GM18511 (cell line): ENCODE data around the gene SPOCK2.
"Not testable (repeated sequence)": the region's sequence is repeated elsewhere in the genome, so short reads cannot be mapped to it uniquely, and the experiment has no call there.

ENCODE experiments used
- ATAC-seq: cut with Tn5 transposase; IDR thresholded peaks from one replicate; pipeline ENCODE4 v1.9.1; 2021; ENCODE audit warnings: mild to moderate bottlenecking, moderate library complexity; ENCODE audit not compliant: unreplicated experiment

Gene SPOCK2

DNA sequence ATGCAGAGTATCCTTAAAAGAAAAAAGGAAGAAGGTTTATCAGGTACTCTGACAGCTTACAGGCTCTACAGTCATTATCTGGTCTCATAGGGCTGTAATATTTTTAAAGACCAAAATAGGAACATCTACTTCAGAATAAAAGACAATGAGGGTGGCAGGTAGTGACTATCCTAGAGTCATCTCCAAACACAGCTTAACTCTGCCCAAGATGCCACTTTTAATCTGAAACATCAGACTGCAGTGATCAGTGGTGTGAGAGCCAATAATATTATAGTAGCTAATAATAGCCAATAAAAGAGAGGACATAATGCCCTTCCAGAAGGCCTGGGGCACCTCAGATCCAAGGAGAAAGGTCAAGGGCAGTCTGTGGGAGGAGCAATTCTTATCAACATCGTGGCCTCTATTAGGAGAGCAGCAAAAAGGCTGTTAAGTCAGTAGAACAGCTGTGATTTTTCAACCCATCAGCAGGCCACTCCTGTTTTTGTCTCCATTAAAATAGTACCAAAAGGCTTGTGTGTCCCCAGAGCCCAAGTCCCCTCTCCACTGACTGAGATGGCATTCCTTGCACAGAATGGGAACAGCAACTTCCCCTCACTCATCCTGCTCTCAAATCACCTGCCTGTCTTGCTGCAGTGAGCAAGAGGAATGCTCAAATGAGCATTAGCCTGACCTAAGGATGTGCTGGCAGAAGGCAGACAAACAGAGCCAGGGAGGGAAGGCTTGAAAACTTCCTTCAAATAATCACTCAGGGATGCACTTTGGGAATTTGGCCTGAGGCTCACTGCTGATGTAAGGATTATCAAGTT lies 20.7 kb upstream of the SPOCK2 start:
- ATAC-seq, result no peak

DNA sequence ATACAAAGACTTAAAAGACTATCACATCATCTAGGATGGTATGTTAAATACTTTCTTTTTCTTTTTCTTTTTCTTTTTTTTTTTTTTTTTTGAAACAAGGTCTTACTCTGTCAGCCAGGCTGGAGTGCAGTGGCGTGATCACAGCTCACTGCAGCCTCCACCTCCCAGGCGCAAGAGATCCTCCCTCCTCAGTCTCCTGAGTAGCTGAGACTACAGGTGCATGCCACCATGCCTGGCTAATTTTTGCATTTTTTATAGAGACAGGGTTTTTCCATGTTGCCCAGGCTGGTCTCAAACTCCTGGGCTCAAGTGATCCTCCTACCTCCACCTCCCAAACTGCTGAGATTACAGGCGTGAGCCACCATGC lies 19.6 kb upstream of the SPOCK2 start:
- ATAC-seq, result not testable (repeated sequence)

DNA sequence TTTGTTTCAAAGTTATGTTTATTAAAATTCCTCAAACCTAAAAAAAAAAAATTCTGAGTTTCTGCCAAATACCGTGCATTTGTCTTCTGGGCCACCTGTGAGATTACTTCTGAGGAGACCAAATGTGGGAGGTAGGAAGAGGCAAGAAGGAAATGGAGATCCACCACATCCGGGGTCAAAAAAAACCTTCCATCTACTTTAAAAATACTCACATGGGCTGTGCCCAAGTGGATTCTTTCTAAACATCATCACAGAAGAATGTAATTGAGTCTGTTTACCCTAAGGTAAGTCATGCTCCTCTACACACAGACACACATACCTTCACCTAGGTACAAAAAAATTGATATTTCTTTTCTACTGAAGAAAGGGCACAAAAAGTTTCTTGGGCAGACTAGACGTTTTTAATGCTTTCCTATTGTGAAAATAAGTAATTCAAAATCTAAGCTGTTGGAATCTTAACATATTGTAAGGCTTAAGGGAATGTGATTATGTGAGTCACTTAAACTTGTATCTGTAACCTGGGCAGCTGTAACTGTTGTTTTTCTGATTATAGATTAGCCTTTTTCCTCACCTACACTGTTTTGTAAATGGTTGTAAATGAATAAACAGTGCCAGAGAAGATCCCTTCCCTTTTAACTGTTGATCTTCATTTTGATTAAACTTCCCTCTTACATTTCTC lies 19.1 kb upstream of the SPOCK2 start:
- no peak for ATAC-seq

DNA sequence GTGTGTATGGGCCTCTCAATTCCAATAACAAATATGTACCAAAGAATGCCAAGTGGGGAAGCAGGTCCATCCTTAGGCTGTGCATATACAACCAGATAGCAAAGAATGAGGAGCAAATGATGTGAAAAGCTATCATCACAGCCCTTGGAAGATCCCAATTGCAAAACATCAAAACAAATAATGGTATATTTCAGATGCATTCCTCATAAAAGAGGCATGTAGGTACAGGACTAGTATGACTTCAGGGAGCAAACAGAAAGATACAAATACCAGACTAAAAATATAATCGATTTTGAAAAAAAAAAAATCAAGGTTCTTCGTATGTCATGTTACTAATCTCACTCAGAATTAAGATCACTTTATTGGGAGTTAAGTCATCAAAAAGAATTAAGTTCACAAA lies 18.5 kb upstream of the SPOCK2 start:
- no peak for ATAC-seq

DNA sequence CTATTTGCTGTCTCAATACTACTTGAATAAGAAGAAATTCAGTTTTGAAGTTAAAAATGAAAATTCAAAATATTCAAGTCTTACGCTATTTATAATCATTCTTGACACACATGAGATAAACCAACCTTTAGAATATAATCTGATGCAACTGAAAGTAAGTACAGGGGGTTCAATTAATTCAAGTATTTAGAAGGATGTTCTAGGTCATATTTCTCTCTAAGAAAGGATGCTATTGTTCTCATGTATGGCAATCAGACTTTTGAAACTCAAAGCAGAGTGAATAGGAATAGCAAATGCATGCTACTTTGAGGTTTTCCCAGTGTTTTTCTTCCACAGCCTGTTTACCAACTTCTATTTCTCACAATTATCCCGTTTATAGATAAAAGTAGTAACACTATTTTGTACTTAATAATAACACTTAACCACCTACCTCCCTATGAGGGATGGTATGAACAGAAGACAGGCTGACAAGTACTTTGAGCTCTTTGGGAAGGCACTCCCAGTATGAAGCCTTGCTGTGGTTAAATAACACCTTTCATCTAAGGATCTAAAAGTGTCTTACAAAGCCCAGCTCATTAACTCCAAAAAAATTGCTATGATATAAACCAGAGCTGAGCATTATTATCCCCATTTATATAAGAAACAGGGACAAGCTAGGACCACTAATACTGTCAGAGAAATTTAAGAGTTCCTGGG lies 18.0 kb upstream of the SPOCK2 start:
- no peak for ATAC-seq

DNA sequence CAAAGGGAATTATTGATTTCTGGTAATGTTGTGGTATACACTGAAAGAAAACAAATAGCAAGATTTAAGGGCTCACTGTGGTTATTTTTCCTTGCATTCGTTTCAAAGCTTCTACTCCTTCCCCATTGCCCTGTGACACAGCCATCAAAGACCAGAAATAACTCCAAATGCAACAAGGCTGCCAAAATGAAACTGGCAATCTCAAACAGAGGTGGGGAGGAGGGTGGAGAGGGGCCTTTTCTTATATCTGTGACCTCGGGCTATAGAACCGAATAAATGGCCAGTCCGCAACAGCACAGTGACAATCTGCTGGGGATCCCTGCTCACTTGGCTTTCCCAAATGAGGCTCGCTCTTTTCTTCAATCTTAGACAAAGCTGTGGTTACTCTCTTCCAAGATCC lies 17.4 kb upstream of the SPOCK2 start:
- ATAC-seq, result no peak

DNA sequence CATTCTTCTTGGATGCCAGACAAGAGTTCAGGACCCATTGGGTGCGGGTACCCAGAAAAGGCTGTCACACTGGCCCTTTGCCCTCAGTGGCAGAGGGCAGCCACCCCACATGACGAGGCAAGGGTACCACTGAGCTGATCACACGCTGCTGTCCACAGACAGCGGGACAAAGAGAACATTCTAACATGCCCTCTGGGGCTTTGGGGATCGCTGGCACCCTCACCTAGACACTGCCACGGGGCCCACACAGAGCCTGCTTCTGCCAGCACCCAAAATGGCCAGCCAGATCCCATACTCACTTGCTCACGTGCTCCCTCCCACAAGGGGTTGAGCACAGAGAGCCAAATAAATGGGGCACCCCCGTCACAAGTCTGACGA lies 16.7 kb upstream of the SPOCK2 start:
- no peak for ATAC-seq

DNA sequence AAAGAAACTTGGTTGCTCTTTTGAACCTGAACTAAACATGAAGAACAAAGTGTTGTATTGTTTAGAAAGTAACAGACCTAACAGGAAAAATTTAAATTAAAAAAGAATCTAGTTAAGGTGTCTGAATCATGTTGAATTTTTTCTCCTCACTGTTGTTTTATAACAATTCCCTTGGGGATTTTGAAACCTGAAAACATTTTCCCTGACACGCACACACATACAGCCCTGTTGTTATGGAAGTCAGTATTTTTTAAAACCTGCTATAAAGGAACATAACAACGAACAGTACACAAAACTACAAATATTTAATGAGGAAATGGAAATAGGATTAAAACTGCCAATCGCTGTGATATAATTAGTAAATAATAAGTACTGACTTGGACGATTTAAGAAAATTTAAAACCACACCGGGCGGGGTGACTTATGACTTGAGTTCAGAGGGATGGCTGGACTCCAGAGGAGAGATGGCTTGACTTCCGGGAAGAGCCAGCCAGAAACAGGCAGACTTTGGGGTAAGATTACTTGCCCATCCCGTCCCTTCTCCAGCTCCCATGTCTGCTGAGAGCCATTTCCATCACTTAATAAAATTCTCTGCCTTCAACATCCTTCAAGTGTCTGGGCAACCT lies 16.2 kb upstream of the SPOCK2 start:
- no peak for ATAC-seq

DNA sequence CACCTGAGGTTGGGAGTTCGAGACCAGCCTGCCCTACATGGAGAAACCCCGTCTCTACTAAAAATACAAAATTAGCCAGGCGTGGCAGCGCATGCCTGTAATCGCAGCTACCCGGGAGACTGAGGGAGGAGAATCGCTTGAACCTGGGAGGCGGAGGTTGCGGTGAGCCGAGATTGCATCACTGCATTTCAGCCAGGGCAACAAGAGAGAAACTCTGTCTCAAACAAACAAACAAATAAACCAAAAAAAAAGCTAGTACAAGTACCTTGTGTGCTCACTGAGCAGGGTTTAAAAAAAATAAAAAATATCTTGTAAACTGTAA lies 11.2 kb upstream of the SPOCK2 start:
- no peak for ATAC-seq

DNA sequence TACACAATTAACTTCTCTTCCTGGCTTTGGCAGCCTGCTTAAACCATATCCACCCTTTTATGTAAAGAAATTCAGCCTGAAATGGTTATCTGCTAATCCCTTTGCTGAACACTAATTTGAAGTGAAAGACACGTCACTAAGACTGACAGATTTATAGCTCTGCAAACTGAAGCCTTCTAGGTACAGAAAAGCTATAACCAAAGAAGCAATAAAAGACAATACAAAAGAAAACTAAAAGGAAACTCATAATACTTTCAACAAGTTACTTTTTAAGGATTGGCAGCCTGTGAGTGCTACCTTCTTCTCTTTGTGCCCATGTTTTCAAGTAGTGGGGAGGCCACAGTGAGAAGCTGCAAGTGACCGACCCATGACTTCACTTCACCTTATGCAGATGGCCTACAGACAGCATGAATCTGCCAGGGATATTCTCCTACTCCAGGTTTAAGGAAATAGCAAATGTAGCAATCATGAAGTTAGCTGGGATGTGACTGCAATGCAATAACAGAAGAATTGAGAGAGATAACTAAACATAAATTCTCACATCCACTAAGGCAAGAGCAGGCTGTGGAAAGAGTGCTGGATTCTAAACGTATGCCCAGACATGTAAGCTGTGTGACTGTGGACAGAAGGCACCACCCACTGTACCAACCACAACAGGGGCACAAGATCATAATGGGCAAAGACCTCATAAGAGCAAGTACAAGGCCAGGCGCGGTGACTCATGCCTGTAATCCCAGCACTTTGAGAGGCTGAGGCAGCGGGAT lies 10.7 kb upstream of the SPOCK2 start:
- ATAC-seq, result no peak

DNA sequence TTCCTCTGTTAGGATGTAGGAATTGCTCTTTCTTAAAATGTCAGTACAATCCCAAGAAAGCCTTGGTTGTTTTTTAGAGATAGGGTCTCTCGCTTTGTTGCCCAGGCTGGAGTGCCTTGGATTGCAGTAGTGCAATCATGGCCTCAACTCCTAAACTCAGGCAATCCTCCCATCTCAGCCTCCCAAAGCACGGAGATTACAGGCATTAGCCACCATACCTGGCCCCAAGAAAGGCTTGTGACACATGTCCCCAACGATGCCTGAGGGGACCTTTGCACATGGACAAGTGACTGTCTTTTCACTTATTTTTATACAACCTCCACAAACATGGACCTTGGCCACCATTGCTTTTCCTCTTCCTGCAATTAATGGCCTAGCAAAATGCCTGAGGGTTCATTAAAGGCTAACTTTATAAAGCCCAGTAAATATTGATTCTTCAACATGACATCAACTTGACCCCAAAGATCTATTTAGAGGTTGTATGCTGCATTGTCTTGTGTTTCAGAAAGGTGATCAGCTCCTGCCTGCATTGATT lies 10.0 kb upstream of the SPOCK2 start:
- ATAC-seq, result no peak

DNA sequence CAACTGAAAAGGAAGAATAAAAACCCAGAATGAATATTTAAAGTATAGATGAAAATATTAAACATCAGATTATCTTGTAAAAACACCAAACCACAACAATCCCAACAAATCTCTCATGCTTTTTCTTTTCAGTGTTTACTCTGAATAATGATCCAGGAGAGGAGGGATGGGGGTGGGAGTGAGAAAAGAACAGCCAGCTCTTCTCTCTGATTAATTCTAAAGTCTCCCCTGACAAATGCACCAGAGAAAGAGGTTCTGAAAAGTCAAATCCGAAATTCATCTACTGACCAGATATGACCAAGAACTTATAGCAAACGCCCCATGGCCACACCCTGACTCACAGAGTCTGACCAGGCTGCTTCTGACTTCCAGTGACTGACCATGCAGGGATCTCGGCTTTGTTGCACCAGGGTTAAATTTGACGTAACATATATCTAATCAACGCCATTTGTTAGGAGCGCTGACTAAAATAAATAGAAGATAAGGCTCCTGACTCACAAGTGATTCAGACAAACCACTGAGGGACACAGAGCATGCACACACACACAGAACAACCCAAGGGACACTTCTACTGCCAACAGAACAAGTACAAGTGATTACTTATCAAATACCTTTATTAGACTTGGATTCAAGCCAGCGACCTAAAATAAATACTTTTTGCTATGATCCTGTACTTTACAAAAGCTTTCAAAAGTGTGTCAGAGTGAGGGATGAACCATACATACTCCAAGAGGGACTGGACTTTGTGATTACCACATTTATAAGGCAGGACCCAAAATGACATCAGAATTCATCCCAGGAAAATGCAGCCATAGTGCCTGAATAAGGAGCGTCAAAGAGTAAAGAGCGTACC lies 9.3 kb upstream of the SPOCK2 start:
- ATAC-seq, result no peak

DNA sequence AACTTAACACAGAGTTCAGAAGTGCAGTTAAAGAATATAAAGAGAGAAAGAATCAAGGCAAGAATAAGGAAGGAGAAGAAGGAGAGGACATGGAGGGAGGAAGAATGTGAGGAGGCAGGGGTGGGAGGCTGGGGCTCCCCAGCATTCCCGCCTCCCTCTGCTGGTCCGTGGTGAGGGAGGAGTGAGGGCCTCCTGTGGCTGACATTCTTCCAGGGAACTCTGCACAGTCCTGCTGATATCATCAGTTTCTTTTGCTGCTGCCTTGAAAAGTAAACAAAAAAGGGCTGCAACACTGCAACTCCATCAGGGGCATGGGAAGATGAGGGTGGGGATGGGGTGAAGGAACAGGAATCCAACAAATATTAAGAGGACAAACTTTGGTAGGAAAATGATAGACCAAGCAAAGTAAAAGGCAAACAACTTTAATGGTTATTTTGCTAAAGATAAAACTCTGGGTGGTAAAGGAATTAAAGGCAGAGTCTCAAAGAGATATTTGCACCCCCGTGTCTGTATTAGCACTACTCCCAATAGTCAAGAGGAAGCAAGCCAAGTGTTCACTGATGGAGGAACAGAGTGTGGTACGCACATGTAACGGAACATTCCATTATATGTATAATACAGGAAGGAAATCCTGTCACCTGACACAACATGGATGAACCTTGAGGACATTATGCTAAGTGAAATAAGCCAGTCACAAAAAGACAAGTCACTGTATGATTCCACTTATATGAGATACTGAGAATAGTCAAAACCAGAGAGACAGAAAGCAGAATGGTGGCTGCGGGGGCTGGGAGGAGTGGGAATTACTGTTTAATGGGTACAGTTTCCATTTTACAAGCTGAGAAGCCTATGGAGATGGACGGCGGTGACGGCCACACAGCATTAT lies 8.0 kb upstream of the SPOCK2 start:
- no peak for ATAC-seq

DNA sequence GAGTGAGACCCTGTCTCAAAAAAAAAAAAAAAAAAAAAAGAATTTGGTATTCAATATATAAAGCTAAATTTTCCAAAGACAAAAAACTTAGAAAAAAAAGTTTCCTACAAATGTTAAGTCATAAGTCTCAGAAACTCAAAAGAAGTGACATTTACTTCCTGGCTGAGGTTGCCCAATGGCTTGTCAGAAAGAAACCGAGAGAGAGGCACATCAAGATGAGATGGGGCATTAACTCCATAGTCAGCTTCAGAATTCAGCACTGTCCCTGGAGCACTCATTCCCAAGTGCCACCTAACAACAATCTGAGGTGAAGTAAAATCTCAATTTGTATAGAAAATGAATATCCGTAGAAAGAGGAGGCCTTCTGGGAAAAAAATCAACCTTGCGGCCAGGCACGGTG lies 6.8 kb upstream of the SPOCK2 start:
- ATAC-seq, result no peak

DNA sequence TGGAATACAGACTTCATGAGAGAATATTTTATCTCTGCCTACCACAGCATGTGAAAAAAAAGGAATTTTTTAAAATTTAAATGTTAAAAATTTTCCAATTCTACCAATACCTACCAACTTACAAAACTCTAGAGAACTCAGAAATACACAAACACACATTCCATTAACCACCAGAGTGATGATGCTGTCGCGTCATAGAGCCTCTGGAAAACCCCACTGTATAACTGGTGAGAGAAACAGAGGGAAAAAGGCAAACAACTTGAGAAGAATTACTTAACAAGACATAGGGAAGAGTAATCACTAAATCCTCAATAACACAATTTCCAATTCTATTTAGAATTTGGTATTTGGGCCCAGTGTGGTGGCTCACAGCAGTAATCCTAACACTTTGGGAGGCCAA lies 6.2 kb upstream of the SPOCK2 start:
- no peak for ATAC-seq

DNA sequence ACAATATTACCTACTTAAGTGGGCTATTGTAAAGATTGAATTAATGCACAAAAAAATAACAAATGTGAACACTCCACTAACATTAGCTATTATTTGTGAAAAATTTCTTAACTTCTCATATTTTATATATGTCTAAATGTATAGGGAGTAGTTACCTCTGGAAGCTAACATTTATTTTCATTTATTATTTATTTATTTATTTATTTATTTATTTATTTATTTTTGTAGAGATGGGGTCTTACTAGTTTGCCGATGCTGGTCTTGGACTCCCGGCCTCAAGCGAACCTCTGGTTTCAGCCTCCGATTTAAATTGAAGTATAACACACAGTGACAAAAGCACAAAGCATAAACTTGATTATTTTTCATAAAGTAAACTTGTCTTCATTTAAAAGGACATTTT lies 5.1 kb upstream of the SPOCK2 start:
- ATAC-seq, result no peak

DNA sequence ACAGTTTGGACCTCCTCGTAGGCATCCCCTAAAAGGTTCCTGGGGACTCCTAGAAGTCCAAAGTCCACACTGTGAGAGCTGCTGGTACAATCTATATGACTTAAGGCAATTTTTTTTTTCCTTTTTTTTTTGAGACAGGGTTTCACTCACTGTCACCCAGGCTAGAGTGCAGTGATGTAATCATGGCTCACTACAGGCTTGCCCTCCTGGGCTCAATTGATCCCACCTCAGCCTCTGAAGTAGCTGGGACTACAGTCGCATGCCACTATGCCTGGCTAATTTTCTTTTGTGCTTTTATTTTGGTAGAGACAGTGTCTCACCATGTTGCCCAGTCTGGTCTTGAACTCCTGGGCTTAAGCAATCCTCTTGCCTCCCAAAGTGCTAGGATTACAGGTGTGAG lies 4.6 kb upstream of the SPOCK2 start:
- no peak for ATAC-seq

DNA sequence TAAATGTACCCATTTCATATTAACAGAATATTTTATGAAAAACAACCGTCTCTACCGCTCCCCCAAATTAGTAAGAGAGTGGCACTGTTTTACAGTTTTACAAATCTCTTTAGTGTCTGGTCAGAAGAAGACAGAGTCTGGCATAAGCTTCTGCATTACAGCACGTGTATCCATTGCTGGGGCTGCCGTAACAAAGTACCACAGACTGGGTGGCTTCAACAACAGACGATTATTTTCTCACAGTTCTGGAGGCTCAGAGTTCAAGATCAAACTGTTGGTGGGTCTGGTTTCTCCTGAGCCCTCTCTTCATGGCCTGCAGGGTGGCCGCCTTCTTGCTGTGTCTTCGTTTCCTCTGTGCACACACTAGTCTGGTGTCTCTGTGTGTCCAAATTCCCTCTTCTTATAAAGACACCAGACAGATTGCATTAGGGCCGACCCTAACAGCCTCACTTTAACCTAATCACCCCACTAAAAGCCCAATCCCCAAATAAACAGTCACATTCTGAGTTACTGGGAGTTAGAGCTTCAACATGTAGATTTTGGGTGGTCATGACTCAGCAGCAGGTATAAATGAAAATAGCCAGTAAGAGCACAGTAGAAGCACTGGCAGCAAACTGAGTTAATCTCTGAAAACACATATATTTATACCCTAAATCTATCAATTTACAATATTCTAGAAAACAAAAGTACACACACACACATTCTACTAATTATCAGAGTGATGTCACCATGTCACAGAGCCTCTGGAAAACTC lies 4.0 kb upstream of the SPOCK2 start:
- ATAC-seq, result no peak
